DMS114 treated with DMSO at 0.1 percent for 48 hours (cell line): ENCODE measurements around the gene FBLN1.
"Not testable (repeated sequence)": the region's sequence is repeated elsewhere in the genome, so short reads cannot be mapped to it uniquely, and the experiment has no call there.

Experiments used
- DNase-seq: peaks from one replicate; lab custom pipeline; 2025; ENCODE audit not compliant: unreplicated experiment; lab: John Stamatoyannopoulos, UW

The FBLN1 gene

GRCh38 chr22:45599836-45600577 lies 97.3 kb downstream of the FBLN1 start:
- no peak for DNase-seq

GRCh38 chr22:45600790-45601730 lies 98.4 kb downstream of the FBLN1 start:
- DNase-seq = no peak

- no peak for DNase-seq
Measured at GRCh38 chr22:45602004-45602733, 99.5 kb downstream of the FBLN1 start.

GRCh38 chr22:45602824-45603595 lies 100.3 kb downstream of the FBLN1 start:
- DNase-seq = no peak

GRCh38 chr22:45603619-45604018 lies 100.9 kb downstream of the FBLN1 start:
- DNase-seq = no peak

- not testable (repeated sequence) for DNase-seq
Measured at GRCh38 chr22:45608045-45608444, 105.4 kb downstream of the FBLN1 start.

- DNase-seq = no peak
Measured at GRCh38 chr22:45608763-45609180, 106.1 kb downstream of the FBLN1 start.

- DNase-seq = no peak
Measured at GRCh38 chr22:45612451-45612901, 109.8 kb downstream of the FBLN1 start.

GRCh38 chr22:45612940-45613339 lies 110.3 kb downstream of the FBLN1 start:
- no peak for DNase-seq

GRCh38 chr22:45615364-45615763 lies 112.7 kb downstream of the FBLN1 start:
- no peak for DNase-seq

GRCh38 chr22:45616432-45616831 lies 113.7 kb downstream of the FBLN1 start:
- DNase-seq = no peak

- DNase-seq = no peak
Measured at GRCh38 chr22:45617948-45618347, 115.3 kb downstream of the FBLN1 start.

GRCh38 chr22:45620706-45621105 lies 118.0 kb downstream of the FBLN1 start:
- no peak for DNase-seq

GRCh38 chr22:45621836-45622600 lies 119.3 kb downstream of the FBLN1 start:
- no peak for DNase-seq

- not testable (repeated sequence) for DNase-seq
Measured at GRCh38 chr22:45623464-45624145, 120.9 kb downstream of the FBLN1 start.

- DNase-seq = no peak
Measured at GRCh38 chr22:45626198-45626651, 123.5 kb downstream of the FBLN1 start.

GRCh38 chr22:45627489-45628233 lies 125.0 kb downstream of the FBLN1 start:
- no peak for DNase-seq

- DNase-seq = no peak
Measured at GRCh38 chr22:45628515-45628914, 125.8 kb downstream of the FBLN1 start.
